RKO (cell line): ENCODE data around the gene RAC3.
"Not testable (repeated sequence)": the region's sequence is repeated elsewhere in the genome, so short reads cannot be mapped to it uniquely, and the experiment has no call there.

Experiments used
- DNase-seq: peaks from one replicate; pipeline ENCODE4 v3.0.0-alpha.2; 2016; ENCODE audit warnings: low spot score

RAC3 gene

DNA sequence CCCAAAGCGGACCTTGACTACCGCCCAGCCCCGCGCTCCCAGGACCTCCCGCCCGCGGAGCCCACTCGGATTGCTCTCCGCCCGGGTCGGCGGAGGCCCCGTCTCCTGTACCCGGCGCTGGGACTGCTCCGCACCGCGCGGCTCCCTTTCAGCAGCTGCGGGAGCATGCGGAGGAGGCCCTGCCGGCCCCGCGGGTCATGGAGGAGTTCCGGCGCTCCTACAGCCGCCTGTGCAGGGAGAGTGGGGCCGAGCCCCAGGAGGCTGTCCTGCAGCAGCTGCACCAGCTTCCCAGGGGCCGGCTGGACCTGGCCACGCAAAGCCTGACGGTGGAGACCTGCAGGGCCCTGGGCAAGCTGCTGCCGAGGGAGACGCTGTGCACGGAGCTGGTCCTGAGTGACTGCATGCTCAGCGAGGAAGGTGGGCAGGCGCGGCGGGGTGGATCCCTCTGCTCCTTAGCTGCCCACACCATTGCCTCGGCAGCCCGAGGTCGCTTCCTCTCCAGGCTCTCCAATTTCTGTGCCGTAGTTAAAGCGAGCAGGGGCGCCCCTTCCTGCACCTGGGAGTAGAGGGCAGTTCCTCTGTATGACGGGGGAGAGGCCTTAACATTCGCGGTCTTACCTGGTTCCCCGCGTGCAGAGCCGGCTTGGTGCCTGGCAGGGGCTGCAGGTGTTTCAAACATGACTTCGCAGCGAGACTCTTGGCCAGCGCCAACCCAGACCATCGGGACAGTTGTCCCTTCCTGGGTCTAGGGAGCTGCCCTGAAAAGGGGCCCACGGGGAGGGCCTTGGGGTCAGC is 7.8 kb upstream of the RAC3 start:
- DNase-seq: peak; percentile 38

DNA sequence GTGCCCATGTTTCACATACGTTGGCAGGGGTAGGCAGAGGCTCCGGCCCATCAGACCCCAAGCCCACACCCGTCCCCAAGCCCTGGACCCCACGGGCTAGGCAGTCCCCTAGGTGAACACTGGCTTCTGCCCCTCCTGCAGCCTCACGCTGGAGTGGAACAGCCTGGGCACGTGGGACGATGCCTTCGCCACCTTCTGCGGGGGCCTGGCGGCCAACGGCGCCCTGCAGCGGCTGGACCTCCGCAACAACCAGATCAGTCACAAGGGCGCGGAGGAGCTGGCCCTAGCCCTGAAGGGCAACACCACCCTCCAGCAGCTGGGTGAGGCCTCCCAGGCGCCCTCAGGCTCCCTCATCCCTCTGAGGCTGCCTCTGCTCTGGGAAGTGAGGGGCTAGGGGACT is 6.6 kb upstream of the RAC3 start:
- no peak for DNase-seq

DNA sequence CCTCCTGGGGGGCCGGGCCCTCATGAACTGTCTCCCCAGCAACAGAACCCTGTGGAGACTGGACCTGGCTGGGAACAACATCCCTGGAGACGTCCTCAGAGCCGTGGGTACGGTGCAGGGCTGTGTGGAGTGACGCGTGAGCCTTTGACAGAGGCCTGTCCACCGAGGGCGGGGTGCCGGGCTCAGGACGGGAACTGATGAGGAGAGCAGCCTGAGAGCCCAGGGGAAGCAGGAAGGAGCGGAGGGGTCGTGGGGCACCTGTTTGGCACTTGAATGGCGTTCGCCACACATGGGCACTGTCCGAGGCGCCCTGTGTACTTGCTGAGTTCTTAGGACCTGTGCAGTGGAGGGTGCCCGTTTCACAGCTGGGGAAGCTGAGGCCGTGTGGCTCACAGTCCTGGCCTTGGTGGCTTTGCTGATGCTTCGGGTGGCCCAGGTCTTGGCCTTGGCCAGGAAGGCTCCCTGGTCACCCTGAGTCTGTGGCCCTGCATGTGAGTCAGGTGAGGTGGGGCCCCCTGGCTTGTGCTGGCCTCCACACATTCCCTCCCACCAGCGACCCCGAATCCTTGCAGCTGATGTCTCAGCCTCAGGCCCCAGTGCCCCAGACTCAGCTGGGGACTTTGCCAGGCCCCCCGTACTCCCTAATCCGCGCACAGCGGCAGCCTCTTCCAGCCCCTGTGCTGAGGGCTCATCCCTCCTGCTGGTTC is 5.9 kb upstream of the RAC3 start:
- no peak for DNase-seq

DNA sequence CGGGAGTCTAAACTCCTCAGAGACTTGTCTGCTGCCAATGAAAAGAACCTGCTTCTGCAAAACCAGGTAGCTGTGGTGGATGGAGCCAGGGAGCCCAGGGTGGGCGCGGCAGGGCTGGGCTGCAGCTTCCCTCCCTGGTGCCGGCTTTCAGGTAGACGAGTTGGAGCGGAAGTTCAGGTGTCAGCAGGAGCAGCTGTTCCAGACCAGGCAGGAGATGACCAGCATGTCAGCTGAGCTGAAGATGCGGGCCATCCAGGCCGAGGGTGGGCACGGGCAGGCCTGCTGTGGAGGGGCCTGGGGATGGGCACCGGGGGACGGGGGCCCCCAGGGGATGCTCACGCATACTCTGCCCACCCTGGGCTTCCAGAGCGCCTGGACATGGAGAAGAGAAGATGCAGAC is 3.2 kb upstream of the RAC3 start:
- DNase-seq: no peak

DNA sequence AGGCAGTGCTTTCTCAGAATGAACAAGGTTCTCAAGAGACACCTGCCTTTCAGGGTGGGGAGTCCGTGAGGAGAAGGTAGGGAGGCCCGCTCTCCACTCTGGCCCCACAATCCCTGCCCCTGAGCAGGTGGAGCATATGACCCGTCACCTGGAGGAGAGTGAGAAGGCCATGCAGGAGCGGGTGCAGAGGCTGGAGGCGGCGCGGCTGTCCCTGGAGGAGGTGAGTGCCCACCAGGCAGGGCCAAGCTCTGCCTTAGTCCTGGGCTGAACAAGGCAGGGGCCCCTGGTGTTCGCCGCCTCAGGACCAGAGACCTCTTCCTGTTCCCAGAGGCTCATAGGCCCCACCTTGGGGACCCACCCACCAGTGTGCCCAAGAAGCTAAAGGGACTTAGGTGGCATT is 2.5 kb upstream of the RAC3 start:
- DNase-seq: no peak

DNA sequence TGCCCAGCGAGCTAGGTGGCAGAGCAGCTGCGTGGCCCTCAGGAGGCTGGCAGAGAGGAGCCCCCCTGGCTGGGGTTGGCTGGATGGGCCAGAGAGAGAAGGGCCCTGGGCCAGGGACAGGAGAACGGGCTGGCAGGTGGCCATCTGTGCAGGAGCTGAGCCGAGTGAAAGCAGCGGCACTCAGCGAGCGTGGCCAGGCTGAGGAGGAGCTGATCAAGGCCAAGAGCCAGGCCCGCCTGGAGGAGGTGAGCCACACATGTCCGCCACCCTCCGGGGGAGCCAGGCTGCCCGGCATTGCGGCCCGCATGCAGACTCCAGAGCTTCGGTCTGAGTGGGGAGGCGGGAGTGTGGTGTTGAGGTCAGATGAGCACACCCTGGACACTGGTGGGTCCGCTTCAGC is 2.1 kb upstream of the RAC3 start:
- DNase-seq: no peak

DNA sequence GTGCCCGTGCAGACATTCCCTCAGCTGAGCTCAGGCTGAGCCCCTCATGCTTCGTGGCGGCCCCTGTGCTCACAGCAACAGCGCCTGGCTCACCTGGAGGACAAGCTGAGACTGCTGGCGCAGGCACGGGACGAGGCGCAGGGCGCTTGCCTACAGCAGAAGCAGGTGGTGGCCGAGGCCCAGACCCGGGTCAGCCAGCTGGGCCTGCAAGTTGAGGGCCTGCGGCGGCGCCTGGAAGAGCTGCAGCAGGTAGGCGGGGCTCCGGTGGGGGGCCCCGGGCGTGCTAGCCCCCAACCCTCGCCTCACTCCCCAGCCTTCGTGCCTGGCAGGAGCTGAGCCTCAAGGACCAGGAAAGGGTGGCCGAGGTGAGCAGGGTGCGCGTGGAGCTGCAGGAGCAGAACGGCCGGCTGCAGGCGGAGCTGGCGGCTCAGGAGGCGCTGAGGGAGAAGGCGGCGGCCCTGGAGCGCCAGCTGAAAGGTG is 1.4 kb upstream of the RAC3 start:
- DNase-seq: no peak

DNA sequence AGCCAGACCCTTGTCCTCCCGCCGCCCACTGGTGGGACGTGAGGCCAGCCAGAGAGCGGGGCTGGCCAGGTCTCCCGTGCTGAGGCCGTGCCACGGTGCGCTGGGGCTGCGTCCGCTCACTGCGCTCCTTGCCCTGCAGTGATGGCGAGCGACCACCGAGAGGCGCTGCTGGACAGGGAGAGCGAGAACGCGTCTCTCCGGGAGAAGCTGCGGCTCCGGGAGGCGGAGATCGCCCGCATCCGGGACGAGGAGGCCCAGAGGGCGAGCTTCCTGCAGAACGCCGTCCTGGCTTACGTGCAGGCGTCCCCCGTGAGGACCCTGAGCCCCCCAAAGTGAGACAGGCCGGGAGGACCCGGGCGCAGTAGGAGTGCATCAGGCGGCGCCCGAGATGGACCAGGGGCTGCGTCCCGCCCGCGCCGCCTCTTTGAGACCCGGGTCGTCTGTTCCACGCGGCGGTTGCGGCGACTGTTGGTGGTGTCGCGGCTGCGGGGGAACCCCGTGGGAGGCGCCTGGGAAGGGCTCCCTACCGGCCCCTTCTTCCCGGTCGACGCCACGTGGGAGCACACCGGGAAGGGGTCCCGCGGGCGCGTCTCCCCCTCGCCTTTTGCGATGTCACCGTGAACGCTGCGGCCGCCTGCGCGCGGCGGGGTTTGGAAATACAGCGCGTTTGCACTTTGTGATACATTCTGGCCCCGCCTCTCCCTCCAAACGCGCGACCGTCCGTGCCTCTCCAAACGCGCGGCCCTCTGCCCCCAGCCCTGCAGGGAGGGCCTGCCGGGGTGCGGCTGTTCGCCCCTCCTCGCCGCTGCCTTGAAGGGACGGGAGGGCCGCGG is 792 bp upstream of the RAC3 start:
- peak; percentile 88 for DNase-seq

DNA sequence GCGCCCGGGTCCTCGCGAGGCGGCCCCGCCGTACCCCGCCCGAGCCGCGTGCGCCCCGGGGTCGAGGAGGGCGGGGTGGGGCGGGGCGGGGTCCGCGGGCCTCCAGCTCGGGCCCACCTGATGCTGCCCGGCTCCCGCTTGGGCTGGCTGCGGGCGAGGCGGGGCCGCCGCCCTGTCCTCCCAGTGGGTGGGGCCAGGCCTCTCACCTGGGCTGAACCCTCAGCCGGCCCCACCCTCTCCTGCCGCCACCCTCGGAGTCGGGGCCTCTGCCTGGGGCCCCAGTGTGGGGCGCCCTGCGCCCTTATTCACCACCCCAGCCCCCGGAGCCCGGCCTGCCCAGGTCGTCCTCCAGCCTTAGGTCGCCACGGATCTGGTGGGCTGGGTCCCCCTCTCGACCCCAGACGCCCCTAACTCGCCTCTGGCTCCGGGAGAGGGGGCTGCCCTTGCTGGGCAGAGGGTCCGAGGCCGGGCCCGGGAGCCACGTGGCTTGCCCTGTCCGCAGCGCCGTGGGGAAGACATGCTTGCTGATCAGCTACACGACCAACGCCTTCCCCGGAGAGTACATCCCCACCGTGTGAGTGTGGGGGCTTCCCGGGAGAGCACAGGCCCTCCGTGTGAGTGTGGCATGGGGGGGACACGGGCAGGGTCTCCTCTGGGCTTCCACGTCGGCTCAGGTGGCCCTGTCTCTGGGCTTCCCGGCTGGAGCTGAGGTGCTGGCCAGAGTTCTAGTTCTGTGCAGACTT is 578 bp downstream of the RAC3 start:
- DNase-seq: peak; percentile 47

DNA sequence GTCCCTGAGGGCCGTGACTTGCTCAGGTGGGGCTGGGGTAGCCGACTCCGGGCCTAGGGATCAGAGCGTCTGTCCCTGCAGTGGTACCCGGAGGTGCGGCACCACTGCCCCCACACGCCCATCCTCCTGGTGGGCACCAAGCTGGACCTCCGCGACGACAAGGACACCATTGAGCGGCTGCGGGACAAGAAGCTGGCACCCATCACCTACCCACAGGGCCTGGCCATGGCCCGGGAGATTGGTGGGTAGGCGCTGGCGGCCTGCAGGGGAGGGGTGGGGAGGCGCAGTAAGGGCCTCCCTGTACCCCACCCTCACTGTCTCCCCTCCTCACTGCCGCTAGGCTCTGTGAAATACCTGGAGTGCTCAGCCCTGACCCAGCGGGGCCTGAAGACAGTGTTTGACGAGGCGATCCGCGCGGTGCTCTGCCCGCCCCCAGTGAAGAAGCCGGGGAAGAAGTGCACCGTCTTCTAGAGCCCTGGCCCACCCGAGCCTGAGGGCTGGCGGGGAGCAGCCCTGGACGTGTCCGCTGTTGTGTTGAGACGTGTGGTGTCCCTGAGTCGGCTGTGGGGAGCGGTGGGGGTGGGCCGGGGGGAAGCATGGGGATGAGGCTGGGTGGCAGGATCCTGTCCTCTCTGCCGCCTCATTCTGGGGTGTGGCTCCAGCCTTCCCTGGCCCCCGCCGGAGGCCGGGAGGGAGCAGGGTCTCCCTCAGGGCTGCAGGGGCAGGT is 2.0 kb downstream of the RAC3 start:
- DNase-seq: no peak

DNA sequence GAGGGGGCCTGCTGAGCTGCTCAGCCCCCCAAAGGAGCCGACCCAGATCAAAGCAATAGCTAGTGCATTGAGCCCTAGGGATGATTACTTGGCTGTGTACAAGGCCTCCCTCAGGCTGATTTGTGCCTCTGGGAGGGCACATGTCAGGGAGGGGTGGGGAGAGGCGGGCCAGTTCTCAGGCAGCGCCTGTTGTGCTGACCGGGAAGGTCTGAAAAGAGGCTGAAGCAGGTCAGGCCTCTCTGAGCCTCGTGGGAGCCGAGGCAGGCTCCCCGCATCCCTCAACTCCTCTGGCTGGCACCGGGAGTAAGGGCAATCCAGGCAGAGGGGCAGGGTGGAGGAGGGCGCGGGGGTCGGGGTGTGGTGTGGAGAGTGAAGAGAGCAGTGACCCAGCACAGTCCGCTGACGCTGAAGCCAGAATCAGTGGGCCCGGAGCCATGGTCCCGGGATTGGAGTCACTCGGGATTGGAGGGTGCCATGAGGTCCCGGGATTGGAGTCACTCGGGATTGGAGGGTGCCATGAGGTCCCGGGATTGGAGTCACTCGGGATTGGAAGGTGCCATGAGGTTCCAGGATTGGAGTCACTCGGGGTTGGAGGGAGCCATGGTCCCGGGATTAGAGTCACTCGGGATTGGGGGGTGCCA is 3.0 kb downstream of the RAC3 start:
- DNase-seq: no peak

DNA sequence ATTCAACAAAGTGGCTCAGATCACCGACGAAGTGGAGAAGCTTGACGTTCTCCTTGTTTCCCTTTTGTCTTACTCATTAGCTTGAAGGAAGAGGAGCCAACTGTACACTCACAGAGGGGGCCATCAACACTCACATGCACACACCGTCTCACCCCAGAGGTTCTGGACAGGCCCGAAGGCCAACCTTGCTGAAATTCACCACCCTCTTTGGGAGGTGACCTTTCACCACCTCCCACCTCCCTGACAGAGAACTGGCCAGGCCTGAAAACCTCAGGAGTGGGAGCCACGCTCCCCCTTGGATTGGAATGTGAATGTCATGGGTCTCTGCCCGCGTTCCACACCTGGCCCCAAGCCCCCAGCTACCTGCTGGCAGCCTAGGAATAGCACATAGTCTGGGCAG is 4.0 kb downstream of the RAC3 start:
- DNase-seq: peak; percentile 71

DNA sequence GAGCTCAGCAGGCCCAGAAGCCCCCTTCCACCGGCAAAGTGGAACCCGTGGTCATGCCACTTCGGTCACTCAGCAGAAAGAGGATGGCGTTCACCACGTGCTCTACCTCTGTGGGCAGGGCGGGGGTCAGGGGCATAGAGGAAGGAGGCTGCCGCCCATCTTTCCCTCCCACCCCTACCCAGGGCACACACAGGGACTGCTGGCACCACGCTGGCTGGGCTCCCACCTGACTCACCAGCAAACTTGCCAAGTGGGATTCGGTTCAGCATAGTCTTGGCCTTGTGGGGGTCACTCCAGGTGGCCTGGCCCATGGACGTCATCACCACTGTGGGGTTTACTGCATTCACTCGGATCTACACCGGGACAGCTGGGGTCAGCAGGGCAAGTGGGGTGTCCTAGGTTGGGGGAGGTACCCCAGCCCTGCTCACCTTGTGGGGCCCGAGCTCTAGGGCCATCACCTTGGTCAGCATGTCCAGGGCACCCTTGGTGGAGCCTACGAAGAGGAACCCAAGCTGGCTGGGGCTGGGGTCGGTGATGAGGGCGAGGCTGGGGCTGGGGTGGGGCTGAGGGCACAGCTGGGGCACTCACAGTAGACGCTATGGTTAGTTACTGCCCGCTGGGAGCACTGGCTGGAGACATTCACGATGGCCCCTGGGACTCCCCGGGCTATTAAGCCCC is 4.6 kb downstream of the RAC3 start:
- peak; percentile 48 for DNase-seq

DNA sequence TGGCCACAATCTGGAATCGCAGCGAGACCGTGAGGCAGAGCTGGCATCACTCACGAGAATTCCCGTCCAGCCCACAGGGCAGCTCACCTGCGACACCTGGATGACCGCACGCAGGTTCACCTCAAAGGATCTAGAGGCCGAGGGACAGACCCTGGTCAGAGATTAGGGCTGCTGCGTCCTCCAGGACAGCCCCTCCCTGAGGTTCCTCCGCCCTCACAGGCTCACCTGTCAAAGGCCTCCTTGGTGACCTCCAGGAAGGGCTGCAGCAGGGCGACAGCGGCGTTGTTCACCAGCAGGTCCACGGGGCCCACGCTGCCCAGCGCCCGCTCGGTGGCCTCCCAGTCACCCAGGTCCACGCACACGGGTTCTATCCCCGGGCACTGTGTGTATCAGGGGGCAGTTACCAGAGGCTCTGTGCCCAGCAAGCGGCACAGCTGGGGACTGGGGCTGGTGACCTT is 5.2 kb downstream of the RAC3 start:
- DNase-seq: no peak

DNA sequence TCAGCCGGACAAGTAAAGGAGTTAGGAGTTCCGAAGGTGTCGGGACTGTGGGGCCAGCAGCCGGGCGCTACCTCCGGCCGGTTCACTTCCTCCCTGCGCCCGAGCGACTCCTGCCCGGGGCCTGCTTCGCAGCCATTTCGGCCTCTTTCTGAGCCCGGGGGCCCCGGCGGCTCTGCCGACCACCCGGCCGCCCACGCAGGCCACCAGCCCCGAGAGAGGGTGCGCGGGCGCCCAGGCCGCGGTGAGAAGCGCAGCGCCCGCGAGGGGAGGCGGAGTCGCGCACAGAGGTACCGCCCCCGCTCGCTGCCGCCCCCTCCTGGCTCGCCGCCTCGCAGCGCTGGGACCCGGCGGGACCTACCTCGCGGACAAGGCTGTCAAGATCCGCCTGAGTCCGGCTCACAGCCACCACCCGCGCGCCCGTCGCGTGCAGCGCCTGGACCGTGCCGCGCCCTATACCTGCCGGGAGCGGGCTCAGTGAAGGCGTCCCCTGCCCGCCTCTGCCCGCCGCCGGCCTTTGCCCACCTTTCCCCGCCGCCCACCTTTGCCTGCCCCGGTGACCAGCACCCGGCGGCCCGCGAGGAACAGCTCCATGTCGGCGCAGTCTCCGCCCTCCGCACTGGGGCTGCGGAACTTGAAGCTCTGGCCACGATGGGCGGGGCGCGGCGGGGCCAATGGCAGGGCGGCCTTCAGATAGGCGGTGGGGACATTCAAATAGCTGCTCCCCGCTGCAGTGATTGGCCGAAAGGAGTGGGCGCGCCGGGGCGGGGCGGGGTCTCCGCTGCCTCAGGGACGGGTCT is 5.8 kb downstream of the RAC3 start, which contains the start of gene DCXR:
TSS of gene DCXR (minus strand) at position 606 of the 797 bp plus-strand sequence. CDS start at position 591, 15 bp downstream.
- DNase-seq: peak; percentile 97

DNA sequence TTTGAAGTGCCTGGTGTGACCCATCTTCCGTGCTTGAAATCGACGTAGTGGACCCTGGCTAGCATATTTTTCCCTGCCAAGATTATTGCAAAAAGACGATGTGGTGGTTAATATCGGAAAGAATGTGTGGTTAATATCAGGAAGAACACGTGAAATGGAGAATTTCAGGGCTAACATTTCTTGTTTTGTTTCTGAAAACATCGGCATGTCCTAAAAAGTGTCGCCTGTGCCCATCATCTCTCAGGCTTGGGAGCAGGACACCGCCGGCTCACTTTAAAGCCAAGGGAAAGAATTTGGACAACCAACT is 6.4 kb downstream of the RAC3 start:
- no peak for DNase-seq

DNA sequence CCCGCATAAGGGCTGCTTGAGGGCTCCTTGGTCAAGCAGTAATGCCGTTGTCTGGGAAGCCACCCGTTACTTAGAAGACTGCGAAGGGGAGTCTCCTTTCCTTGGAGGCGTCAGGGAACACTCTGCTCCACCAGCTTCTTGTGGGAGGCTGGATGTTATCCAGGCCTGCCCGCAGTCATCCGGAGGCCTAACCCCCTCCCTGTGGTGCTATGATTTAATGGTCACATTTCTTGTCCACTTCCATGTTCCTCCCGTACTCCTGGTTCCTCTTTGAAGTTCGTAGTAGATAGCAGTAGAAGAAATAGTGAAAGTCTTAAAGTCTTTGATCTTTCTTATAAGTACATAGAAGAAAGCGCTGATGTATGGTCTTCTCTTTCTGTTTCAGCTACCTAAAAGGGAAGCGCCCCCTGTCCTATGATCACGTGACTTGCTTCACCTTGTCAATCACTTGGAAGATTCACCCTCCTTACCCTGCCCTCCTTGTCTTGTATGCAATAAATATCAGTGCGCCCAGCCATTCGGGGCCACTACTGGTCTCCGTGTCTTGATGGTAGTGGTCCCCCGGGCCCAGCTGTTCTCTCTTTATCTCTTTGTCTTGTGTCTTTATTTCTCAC is 7.4 kb downstream of the RAC3 start:
- not testable (repeated sequence) for DNase-seq

DNA sequence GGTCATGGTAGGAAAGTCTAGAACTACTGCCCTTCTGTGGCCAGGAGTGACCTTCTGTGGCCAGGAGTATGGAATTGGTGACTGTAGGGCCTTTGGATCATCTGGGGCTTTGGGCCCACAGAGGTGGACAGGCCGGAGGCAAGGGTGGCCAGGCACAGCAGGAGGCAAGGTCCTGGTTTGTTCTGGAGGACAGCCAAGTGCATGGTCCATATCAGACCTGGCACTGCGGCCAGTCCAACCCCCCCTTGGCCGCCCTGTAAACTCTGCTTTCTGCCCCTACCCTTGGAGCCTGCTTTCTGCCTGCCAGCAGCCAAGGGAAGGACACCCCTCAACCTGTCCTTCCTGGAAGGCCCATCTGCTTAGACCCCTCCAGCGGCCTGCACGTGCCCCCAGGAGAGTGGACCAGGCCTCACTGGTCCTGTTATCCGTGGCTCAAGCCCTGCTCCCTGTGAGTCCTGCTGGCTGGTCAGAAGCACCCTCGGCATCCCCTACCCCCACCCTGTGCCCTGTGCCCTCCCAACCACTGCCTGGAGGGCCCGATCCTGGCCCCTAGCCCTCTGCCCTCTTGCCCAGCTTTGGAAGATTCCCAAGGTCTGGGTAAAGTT is 8.3 kb downstream of the RAC3 start:
- DNase-seq: no peak
